Measurements from ENCODE around the gene PLXNC1. TPM values are rescaled to one million over a fixed set of nuclear protein-coding genes. Genes with fewer than 3 reads are reported as not detected.
A peak's percentile ranks its signal among the peaks of the same experiment; 100 is the strongest.

Gene PLXNC1
- total RNA-seq, 1 donor from 2014 or later, result 8.3 TPM

DNA sequence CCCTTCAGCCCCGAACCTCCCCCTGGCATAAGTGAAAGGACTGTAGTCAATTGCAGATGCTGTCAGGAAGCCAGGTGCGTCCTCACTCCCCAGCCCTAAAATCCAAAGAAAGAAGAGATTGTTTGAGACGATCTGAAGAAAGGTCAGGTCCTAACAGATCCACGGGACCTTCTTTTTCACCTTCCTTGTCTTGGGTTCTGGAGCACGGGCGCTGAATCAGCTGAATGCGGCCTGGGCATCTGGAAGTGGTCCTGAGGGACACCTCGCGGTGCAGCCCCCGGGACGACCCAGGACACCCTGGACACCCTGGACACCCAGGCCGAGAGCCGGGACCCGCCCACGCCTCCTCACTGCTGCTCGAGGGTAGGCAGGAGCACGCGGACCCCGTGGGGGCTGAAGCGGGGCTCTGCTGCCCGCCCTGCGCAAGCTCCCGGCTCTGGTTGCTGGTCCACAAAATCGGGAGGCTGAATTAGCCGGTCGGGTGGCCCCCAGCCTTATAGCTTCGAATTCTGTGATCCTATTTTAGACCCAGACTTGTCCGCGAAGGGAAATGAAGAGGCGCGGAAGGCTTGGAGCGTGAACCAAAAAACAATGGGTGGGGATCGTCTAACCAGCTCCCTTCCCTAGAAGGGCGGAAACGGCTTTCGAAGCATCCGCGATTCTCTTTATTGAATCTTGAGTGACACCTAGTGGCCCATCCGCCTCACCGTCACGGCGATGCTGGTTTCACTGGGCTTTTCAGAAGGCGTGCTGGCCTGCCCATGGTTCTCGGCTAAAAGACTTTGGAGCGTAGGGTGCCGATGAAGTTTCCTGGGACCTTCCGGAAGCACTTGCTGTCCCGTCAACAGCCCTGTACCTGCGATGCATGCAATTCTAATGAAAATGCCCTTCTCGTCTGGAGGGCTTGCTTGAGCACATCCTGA, 46.4 kb upstream of the PLXNC1 start:
- peaks cover 66% of the 10 kb centered on the region for H3K27me3 Mint-ChIP-seq
- no peak overlapping the region for H3K27ac Mint-ChIP-seq
- H3K4me3 Mint-ChIP-seq, result peak overlapping the region; percentile 90
- H3K36me3 Mint-ChIP-seq, result no peaks in the 10 kb centered on the region
- TF ChIP-seq, protein P1, sequence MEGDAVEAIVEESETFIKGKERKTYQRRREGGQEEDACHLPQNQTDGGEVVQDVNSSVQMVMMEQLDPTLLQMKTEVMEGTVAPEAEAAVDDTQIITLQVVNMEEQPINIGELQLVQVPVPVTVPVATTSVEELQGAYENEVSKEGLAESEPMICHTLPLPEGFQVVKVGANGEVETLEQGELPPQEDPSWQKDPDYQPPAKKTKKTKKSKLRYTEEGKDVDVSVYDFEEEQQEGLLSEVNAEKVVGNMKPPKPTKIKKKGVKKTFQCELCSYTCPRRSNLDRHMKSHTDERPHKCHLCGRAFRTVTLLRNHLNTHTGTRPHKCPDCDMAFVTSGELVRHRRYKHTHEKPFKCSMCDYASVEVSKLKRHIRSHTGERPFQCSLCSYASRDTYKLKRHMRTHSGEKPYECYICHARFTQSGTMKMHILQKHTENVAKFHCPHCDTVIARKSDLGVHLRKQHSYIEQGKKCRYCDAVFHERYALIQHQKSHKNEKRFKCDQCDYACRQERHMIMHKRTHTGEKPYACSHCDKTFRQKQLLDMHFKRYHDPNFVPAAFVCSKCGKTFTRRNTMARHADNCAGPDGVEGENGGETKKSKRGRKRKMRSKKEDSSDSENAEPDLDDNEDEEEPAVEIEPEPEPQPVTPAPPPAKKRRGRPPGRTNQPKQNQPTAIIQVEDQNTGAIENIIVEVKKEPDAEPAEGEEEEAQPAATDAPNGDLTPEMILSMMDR (conservative IDR thresholded peaks at IDR 0.05), result peak; percentile 90
- peak; percentile 82 for DNase-seq (ENCODE audit: extremely low spot score, unreplicated experiment)
- H3K4me1 Mint-ChIP-seq (ENCODE audit: unreplicated experiment), result peaks cover 8% of the 10 kb centered on the region
- H3K9me3 Mint-ChIP-seq, result no peaks in the 10 kb centered on the region

DNA sequence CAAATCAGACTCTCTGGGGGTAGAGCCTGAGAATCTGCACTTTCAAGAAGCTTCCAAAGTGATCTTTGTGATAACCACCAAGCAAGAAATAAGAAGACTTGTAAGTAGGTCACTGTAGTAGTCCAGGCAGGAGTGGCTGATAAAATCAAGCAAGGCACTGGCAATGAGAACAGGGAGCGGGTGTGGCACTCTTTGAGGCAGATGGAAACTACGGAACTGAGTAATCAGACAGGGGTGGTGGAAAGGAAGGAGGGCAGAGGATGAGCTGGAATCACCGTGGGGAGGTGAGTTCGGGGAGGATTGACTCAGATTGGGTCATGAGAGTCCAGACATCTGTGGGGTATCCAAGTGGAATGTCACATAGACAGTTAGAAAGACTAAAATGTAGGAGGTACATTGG, 44.4 kb upstream of the PLXNC1 start:
- H3K36me3 Mint-ChIP-seq, result no peaks in the 10 kb centered on the region
- H3K9me3 Mint-ChIP-seq, result no peaks in the 10 kb centered on the region
- TF ChIP-seq, protein P1 (conservative IDR thresholded peaks at IDR 0.05), result no peak
- peaks cover 71% of the 10 kb centered on the region for H3K27me3 Mint-ChIP-seq
- H3K27ac Mint-ChIP-seq, result no peak overlapping the region
- H3K4me3 Mint-ChIP-seq, result no peak overlapping the region
- DNase-seq (ENCODE audit: extremely low spot score, unreplicated experiment), result no peak
- H3K4me1 Mint-ChIP-seq (ENCODE audit: unreplicated experiment), result peaks cover 8% of the 10 kb centered on the region

DNA sequence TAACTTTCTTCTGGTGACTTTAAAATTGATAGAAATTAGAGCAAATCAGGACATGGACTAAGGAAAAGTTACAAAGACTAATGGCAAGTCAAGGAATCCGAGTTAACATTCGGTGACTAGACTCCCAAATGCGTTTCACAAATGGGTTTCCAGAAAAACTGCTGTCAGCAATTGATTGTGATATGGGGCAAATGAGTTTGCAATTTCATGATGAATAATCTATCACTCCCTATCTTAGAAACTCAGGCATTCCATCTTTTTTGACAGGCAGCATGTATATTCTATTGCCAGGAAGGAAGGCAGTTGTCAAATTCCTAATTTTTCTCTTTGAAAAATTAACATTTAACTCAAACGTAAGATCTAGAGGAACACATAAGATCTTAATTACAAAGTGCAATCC, 40.5 kb upstream of the PLXNC1 start:
- H3K4me1 Mint-ChIP-seq (ENCODE audit: unreplicated experiment), result no peaks in the 10 kb centered on the region
- no peak overlapping the region for H3K27ac Mint-ChIP-seq
- no peaks in the 10 kb centered on the region for H3K36me3 Mint-ChIP-seq
- H3K4me3 Mint-ChIP-seq, result no peak overlapping the region
- no peak for DNase-seq (ENCODE audit: extremely low spot score, unreplicated experiment)
- TF ChIP-seq, protein P1 (conservative IDR thresholded peaks at IDR 0.05), result no peak
- H3K27me3 Mint-ChIP-seq, result peaks cover 60% of the 10 kb centered on the region
- no peaks in the 10 kb centered on the region for H3K9me3 Mint-ChIP-seq

DNA sequence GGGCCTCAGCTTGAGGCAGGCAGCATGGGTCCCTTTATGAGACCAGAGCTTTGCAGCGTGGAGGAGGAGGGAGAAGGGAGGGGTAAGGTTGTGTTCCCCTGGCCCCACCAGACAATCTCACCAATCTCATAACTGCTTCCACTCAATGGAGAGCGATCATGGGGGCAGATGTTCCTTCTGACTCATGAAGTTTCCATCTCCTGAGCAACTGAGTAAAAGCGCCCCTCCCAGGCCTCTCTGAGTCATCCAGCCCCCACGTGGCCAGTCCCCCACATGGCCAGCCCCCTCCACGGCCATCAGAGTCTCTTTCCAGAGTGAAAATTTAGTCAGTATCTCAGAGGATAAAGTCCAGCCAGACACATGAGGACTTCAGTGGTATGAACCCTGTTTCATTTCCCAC, 39.2 kb upstream of the PLXNC1 start:
- DNase-seq (ENCODE audit: extremely low spot score, unreplicated experiment), result no peak
- Mint-ChIP-seq H3K36me3 (no peaks in the 10 kb centered on the region), H3K27ac (no peak overlapping the region), H3K4me1 (ENCODE audit: unreplicated experiment) (no peaks in the 10 kb centered on the region), H3K9me3 (no peaks in the 10 kb centered on the region), H3K27me3 (peaks cover 52% of the 10 kb centered on the region), H3K4me3 (no peak overlapping the region)
- TF ChIP-seq, protein P1 (conservative IDR thresholded peaks at IDR 0.05), result no peak

DNA sequence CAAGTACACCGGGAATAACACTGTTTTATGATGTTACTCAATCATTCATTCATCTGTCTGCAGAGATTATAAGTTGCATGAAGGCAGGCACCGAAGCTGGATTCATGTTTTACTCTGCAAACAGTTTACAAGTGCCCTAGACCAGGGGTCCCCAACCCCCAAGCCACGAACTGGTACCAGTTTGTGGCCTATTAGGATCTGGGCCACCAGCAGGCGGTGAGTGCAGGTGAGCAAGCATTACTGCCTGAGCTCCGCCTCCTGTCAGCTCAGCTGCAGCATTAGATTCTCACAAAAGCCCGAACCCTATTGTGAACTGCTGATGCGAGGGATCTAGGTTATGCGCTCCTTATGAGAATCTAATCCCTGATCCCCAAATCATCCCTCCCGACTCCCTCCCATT, 38.1 kb upstream of the PLXNC1 start:
- H3K36me3 Mint-ChIP-seq, result no peaks in the 10 kb centered on the region
- H3K4me1 Mint-ChIP-seq (ENCODE audit: unreplicated experiment), result no peaks in the 10 kb centered on the region
- TF ChIP-seq, protein P1 (conservative IDR thresholded peaks at IDR 0.05), result no peak
- no peak for DNase-seq (ENCODE audit: extremely low spot score, unreplicated experiment)
- H3K27ac Mint-ChIP-seq, result no peak overlapping the region
- H3K27me3 Mint-ChIP-seq, result peaks cover 43% of the 10 kb centered on the region
- no peak overlapping the region for H3K4me3 Mint-ChIP-seq
- no peaks in the 10 kb centered on the region for H3K9me3 Mint-ChIP-seq
